ENCODE results near the gene GATA5.

GATA5 gene

GRCh38 chr20:62504323-62504722 is 28.5 kb upstream of the GATA5 start:
- Histone ChIP-seq H3K9ac (ENCODE audit: low read length) (no peak overlapping the region), H4K5ac (ENCODE audit: low read length) (no peak overlapping the region), H3K4me3 (ENCODE audit: low read length) (no peak overlapping the region), H3K27me3 (ENCODE audit: insufficient read depth, low read length, poor library complexity) (no peaks in the 10 kb centered on the region), H3K4me2 (ENCODE audit: low read length) (no peak overlapping the region), H3K4me1 (ENCODE audit: control insufficient read depth, low read depth, low read length) (peaks cover 3% of the 10 kb centered on the region), H3K23ac (ENCODE audit: low read length) (no peak overlapping the region), H3K56ac (ENCODE audit: low read length) (no peak overlapping the region), H3K27ac (ENCODE audit: low read depth, low read length) (no peak overlapping the region), H3K79me2 (ENCODE audit: control insufficient read depth, insufficient read depth, low read length) (no peaks in the 10 kb centered on the region), H2BK120ac (ENCODE audit: low read depth, low read length) (no peak overlapping the region), H4K8ac (ENCODE audit: low read depth, low read length) (no peak overlapping the region), H3K4ac (ENCODE audit: low read depth, low read length) (no peak overlapping the region), H2BK15ac (replicated peaks; ENCODE audit: low read depth) (no peak overlapping the region), H2BK5ac (ENCODE audit: low read length) (no peak overlapping the region), H3K18ac (ENCODE audit: low read length) (no peak overlapping the region), H2AK5ac (ENCODE audit: low read length) (no peak overlapping the region), H3K36me3 (ENCODE audit: control insufficient read depth, insufficient read depth, low read length) (no peaks in the 10 kb centered on the region), H3K79me1 (ENCODE audit: low read length) (no peaks in the 10 kb centered on the region)
- DNase-seq = no peak
- 100% methylated on average over 3 of the region's 4 CpGs for WGBS (ENCODE audit: extremely low coverage, insufficient coverage, low lambda C conversion rate)

GRCh38 chr20:62503401-62504178 is 27.8 kb upstream of the GATA5 start:
- Histone ChIP-seq H3K23ac (ENCODE audit: low read length) (no peak overlapping the region), H3K9ac (ENCODE audit: low read length) (no peak overlapping the region), H3K79me1 (ENCODE audit: low read length) (no peaks in the 10 kb centered on the region), H2BK15ac (replicated peaks; ENCODE audit: low read depth) (no peak overlapping the region), H2BK120ac (ENCODE audit: low read depth, low read length) (no peak overlapping the region), H2AK5ac (ENCODE audit: low read length) (no peak overlapping the region), H3K27ac (ENCODE audit: low read depth, low read length) (no peak overlapping the region), H3K4ac (ENCODE audit: low read depth, low read length) (no peak overlapping the region), H4K5ac (ENCODE audit: low read length) (no peak overlapping the region), H3K56ac (ENCODE audit: low read length) (peak overlapping the region; percentile 10), H3K79me2 (ENCODE audit: control insufficient read depth, insufficient read depth, low read length) (no peaks in the 10 kb centered on the region), H3K4me3 (ENCODE audit: low read length) (no peak overlapping the region), H3K36me3 (ENCODE audit: control insufficient read depth, insufficient read depth, low read length) (no peaks in the 10 kb centered on the region), H3K4me1 (ENCODE audit: control insufficient read depth, low read depth, low read length) (peaks cover 3% of the 10 kb centered on the region), H3K4me2 (ENCODE audit: low read length) (no peak overlapping the region), H4K8ac (ENCODE audit: low read depth, low read length) (no peak overlapping the region), H2BK5ac (ENCODE audit: low read length) (no peak overlapping the region), H3K27me3 (ENCODE audit: insufficient read depth, low read length, poor library complexity) (no peaks in the 10 kb centered on the region), H3K18ac (ENCODE audit: low read length) (no peak overlapping the region)
- no CpG with 5 or more reads among the region's 18 CpGs for WGBS (ENCODE audit: extremely low coverage, insufficient coverage, low lambda C conversion rate)
- DNase-seq = no peak

DNA sequence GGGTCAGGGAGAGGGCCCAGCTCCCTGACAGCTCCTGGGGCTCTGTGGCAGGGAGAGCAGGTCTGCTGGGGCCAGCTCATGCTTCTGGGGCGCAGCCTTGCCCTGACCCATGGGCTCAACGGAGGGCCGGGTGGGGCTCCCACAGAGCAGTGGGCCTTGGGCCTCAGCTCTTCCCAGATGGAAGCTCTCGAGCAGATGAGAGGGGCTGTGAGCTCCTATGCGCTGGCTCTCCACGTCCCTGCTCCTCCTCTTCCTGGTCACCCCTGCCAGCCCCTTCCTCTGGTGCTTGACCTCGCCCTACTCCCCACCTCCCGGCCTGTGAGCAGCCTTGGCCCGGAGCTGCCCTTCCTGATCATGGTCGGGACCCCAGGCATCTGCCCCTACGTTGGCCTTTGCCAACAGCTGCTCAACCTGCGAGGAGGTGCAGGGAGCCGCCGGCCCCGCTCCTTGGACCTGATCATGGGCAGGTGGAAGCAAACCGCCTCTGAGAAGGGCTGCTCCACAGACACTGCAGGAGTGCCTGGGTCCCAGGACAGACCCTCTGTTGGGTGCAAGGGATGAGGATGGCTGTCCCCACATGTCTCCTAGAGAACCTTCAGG is 26.8 kb upstream of the GATA5 start:
- no peak overlapping the region for H4K8ac ChIP-seq (ENCODE audit: low read depth, low read length)
- no peak overlapping the region for H3K56ac ChIP-seq (ENCODE audit: low read length)
- H3K4ac ChIP-seq (ENCODE audit: low read depth, low read length) = no peak overlapping the region
- no peak overlapping the region for H2BK120ac ChIP-seq (ENCODE audit: low read depth, low read length)
- WGBS (ENCODE audit: extremely low coverage, insufficient coverage, low lambda C conversion rate) = no CpG with 5 or more reads among the region's 16 CpGs
- no peak overlapping the region for H3K23ac ChIP-seq (ENCODE audit: low read length)
- no peak overlapping the region for H3K27ac ChIP-seq (ENCODE audit: low read depth, low read length)
- DNase-seq = no peak
- H3K18ac ChIP-seq (ENCODE audit: low read length) = no peak overlapping the region
- H4K5ac ChIP-seq (ENCODE audit: low read length) = no peak overlapping the region
- H3K4me1 ChIP-seq (ENCODE audit: control insufficient read depth, low read depth, low read length) = peaks cover 3% of the 10 kb centered on the region
- H2BK15ac ChIP-seq (replicated peaks; ENCODE audit: low read depth) = no peak overlapping the region
- no peak overlapping the region for H2BK5ac ChIP-seq (ENCODE audit: low read length)
- H3K27me3 ChIP-seq (ENCODE audit: insufficient read depth, low read length, poor library complexity) = no peaks in the 10 kb centered on the region
- no peak overlapping the region for H3K4me2 ChIP-seq (ENCODE audit: low read length)
- H3K9ac ChIP-seq (ENCODE audit: low read length) = no peak overlapping the region
- no peaks in the 10 kb centered on the region for H3K79me2 ChIP-seq (ENCODE audit: control insufficient read depth, insufficient read depth, low read length)
- no peak overlapping the region for H3K4me3 ChIP-seq (ENCODE audit: low read length)
- H3K79me1 ChIP-seq (ENCODE audit: low read length) = no peaks in the 10 kb centered on the region
- no peaks in the 10 kb centered on the region for H3K36me3 ChIP-seq (ENCODE audit: control insufficient read depth, insufficient read depth, low read length)
- H2AK5ac ChIP-seq (ENCODE audit: low read length) = no peak overlapping the region

DNA sequence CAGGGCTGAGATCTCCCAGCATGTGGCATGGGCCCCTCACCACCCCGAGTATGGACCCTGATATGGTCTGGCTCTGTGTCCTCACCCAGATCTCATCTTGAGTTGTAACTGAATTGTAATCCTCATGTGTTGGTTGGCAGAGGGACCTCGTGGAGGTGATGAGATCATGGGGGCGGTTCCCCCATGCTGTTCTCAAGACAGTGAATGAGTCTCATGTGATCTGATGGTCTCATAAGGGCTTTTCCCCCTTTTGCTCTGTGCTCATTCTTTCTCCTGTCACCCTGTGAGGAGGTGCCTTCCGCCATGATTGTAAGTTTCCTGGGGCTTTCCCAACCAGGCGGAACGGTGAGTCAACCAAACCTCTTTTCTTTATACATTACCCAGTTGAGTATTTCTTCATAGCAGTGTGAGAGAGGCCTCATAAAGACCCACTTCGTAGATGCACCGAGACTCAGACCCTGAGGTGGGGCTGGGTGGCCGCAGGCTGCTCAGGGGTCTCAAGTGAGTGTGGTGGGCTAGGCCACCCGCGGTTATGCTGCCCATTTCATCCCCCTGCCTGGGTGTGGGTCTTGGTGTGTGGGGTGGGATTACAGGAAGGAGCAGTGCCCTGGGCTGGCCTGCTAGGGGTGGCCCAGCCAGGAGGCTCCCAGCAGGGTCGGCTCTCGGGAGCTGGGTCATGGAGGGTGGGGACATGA is 26.2 kb upstream of the GATA5 start:
- no CpG with 5 or more reads among the region's 13 CpGs for WGBS (ENCODE audit: extremely low coverage, insufficient coverage, low lambda C conversion rate)
- no peak overlapping the region for H4K5ac ChIP-seq (ENCODE audit: low read length)
- H3K56ac ChIP-seq (ENCODE audit: low read length) = no peak overlapping the region
- no peak for DNase-seq
- H3K4me1 ChIP-seq (ENCODE audit: control insufficient read depth, low read depth, low read length) = peaks cover 3% of the 10 kb centered on the region
- no peak overlapping the region for H3K9ac ChIP-seq (ENCODE audit: low read length)
- H2BK15ac ChIP-seq (replicated peaks; ENCODE audit: low read depth) = no peak overlapping the region
- H3K79me2 ChIP-seq (ENCODE audit: control insufficient read depth, insufficient read depth, low read length) = no peaks in the 10 kb centered on the region
- no peak overlapping the region for H3K18ac ChIP-seq (ENCODE audit: low read length)
- no peak overlapping the region for H3K27ac ChIP-seq (ENCODE audit: low read depth, low read length)
- H3K27me3 ChIP-seq (ENCODE audit: insufficient read depth, low read length, poor library complexity) = no peaks in the 10 kb centered on the region
- H3K4ac ChIP-seq (ENCODE audit: low read depth, low read length) = no peak overlapping the region
- H2AK5ac ChIP-seq (ENCODE audit: low read length) = no peak overlapping the region
- no peak overlapping the region for H4K8ac ChIP-seq (ENCODE audit: low read depth, low read length)
- no peak overlapping the region for H3K23ac ChIP-seq (ENCODE audit: low read length)
- no peak overlapping the region for H3K4me2 ChIP-seq (ENCODE audit: low read length)
- no peak overlapping the region for H3K4me3 ChIP-seq (ENCODE audit: low read length)
- no peak overlapping the region for H2BK120ac ChIP-seq (ENCODE audit: low read depth, low read length)
- no peak overlapping the region for H2BK5ac ChIP-seq (ENCODE audit: low read length)
- no peaks in the 10 kb centered on the region for H3K36me3 ChIP-seq (ENCODE audit: control insufficient read depth, insufficient read depth, low read length)
- H3K79me1 ChIP-seq (ENCODE audit: low read length) = no peaks in the 10 kb centered on the region

DNA sequence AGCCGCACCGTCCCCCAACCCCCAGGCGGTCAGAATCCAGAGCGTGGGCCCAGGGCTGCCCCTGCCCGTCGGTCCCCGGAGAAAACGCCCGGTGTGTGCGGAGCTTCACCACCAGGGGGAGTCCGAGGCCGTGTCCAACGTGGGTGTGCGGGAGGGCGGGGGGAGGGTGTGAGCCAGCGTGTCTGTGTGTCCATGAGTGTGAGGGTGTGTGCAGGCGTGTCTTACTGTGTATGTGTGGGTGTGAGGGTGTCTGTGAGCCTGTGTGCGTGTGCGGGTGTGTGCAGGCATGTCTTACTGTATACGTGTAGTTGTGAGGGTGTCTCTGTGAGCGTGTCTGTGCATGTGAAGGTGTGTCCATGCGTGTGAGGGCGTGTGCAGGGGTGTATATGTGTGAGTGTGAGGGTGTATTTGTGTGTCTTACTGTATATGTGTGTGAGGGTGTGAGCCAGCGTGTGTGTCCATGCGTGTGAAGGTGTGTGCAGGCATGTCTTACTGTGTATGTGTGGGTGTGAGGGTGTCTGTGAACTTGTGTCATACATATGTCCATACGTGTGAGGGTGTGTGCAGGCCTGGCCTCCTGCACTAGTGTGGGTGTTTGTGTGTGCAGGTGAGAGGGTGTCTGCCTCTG is 24.6 kb upstream of the GATA5 start:
- no peak overlapping the region for H3K23ac ChIP-seq (ENCODE audit: low read length)
- no peak overlapping the region for H2BK15ac ChIP-seq (replicated peaks; ENCODE audit: low read depth)
- DNase-seq = peak; percentile 47
- no peak overlapping the region for H3K27ac ChIP-seq (ENCODE audit: low read depth, low read length)
- no peak overlapping the region for H3K4me2 ChIP-seq (ENCODE audit: low read length)
- peaks cover 3% of the 10 kb centered on the region for H3K4me1 ChIP-seq (ENCODE audit: control insufficient read depth, low read depth, low read length)
- no peak overlapping the region for H3K4me3 ChIP-seq (ENCODE audit: low read length)
- no peak overlapping the region for H4K5ac ChIP-seq (ENCODE audit: low read length)
- H2BK120ac ChIP-seq (ENCODE audit: low read depth, low read length) = no peak overlapping the region
- peak overlapping the region; percentile 15 for H3K56ac ChIP-seq (ENCODE audit: low read length)
- no peaks in the 10 kb centered on the region for H3K79me1 ChIP-seq (ENCODE audit: low read length)
- no peaks in the 10 kb centered on the region for H3K27me3 ChIP-seq (ENCODE audit: insufficient read depth, low read length, poor library complexity)
- H3K4ac ChIP-seq (ENCODE audit: low read depth, low read length) = no peak overlapping the region
- H3K36me3 ChIP-seq (ENCODE audit: control insufficient read depth, insufficient read depth, low read length) = no peaks in the 10 kb centered on the region
- H3K79me2 ChIP-seq (ENCODE audit: control insufficient read depth, insufficient read depth, low read length) = no peaks in the 10 kb centered on the region
- H4K8ac ChIP-seq (ENCODE audit: low read depth, low read length) = no peak overlapping the region
- H3K9ac ChIP-seq (ENCODE audit: low read length) = no peak overlapping the region
- H3K18ac ChIP-seq (ENCODE audit: low read length) = no peak overlapping the region
- no peak overlapping the region for H2AK5ac ChIP-seq (ENCODE audit: low read length)
- WGBS (ENCODE audit: extremely low coverage, insufficient coverage, low lambda C conversion rate) = no CpG with 5 or more reads among the region's 26 CpGs
- no peak overlapping the region for H2BK5ac ChIP-seq (ENCODE audit: low read length)

All from mesendoderm (in vitro differentiated cells).